ENCODE measurements around the gene PPARA. TPM values are rescaled to one million over a fixed set of nuclear protein-coding genes. Genes with fewer than 3 reads are reported as not detected.

PPARA gene
- total RNA-seq, 4 donors from 2014 or later, result 18.7 to 53.8 (median 32.0) TPM

DNA sequence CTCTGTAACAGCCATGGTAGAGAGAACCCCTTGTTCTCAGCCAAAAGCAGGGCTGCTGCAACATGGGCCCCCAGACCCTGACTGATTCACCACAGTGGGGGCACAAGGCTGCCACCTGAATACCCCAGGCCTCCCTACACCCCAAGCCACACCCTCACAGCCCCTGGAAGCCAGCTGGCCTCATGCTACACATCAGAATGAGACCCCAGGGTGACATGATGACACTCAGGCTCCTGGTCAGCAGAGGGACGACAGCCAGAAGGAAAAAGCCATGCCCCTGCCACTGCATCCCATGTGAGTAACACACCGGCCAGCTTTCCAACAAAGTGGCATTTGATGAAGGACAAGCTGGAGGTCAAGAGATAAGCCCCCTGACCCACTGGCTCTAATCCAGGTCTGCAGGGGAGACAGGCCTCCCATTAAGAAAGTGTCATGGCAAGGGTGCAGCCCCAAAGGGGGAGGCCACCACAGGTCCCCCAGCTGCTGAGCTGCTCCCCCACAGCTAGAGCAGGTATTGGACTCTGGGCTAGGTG lies 97.2 kb downstream of the PPARA start:
- whole genome bisulfite sequencing, result 100% methylated on average over 1 of the region's 2 CpGs
- TF ChIP-seq CTCF (IDR thresholded peaks at IDR 0.05) (no peak), EP300 (IDR thresholded peaks at IDR 0.05) (no peak), POLR2A (IDR thresholded peaks at IDR 0.05) (no peak), POLR2AphosphoS5 (IDR thresholded peaks at IDR 0.05) (no peak)
- peak in 1 of 2 donors; percentile 59 for DNase-seq (ENCODE audit: low spot score in 2 of 2)

DNA sequence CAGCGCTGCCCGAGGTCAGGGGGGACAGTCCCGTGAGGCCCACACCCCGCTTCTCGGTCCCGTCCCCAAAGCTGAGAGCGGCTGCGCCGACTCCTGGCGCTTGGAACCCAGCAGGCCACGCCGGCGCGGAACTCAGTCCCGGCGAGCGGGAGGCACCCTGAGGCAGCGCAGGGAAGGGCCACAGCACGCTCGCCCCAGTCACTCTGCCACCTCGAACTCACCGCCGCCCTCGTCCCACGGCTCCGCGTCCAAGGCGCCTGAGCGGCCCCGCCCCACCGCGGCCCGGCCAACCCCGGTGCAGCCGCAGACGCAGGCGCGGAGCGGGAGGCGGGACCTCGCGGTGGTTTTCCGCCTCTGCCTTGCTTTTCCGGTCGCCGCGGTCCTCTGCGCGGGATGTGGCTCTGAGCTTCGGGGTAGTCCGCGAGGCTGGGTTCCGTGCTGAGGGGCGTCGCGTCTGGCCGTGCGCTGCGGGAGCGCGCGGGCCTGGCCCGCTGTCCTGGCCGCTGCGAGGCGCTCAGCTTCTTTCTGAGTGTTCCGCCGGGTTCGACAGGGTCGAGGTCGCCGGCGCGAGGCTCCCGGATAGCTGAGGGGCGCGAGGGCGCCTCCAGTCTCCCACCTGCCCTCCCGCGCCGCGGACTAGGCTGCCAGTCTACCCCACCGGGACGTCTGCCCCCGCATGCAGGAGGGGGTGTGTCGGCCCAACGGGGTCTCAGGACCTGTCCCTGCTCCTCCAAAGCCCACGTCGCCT lies 99.9 kb downstream of the PPARA start, which contains the start of gene CDPF1:
CDPF1 (minus strand) TSS at position 259 of the 748 bp plus-strand sequence. CDS start 2,009 bp downstream, outside the sequence.
- H3K9me3 ChIP-seq, result no peaks in the 10 kb centered on the region
- 2% methylated on average over 9 of the region's 89 CpGs for WGBS
- DNase-seq (ENCODE audit: low spot score in 2 of 2), result peak; percentile 92 to 93
- no peak for TF ChIP-seq EP300 (IDR thresholded peaks at IDR 0.05)
- peak in 2 of 3 donors; percentile 19 to 59 for TF ChIP-seq POLR2AphosphoS5 (IDR thresholded peaks at IDR 0.05)
- no peak for TF ChIP-seq CTCF (IDR thresholded peaks at IDR 0.05)
- H3K27me3 ChIP-seq, result no peaks in the 10 kb centered on the region
- H3K36me3 ChIP-seq, result no peaks in the 10 kb centered on the region
- H3K27ac ChIP-seq, result peak within 1 kb of the TSS; percentile 35
- H3K4me3 ChIP-seq, result peak within 1 kb of the TSS; percentile 64
- peaks cover 26% of the 10 kb centered on the region for H3K4me1 ChIP-seq

More for the DNA sequence above, 97.2 kb downstream of the PPARA start:
- Histone ChIP-seq H3K4me1 (peaks cover 26% of the 10 kb centered on the region), H3K4me3 (no peak overlapping the region), H3K9me3 (no peaks in the 10 kb centered on the region), H3K36me3 (peaks cover 17% of the 10 kb centered on the region), H3K27me3 (no peaks in the 10 kb centered on the region), H3K27ac (no peak overlapping the region)

DNA sequence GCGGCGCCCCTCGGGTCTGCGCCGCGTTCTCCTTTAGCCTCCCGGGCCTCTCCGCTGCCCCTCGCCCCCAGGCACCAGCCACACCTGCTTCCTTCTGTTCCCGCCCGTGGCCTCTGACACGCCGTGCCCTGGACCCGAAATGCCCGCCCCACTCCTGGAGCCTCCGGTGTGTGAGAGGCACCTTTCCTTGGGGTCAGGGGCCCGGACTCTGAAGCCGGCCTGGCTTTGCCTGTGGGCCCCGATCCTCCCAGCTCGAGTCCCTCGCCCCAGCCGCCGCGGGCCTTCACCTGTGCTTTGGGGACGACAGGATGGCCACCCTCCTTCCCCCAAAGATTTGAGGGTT lies 100.4 kb downstream of the PPARA start:
- peaks cover 26% of the 10 kb centered on the region for H3K4me1 ChIP-seq
- WGBS, result 5% methylated on average over 15 of the region's 25 CpGs
- no peaks in the 10 kb centered on the region for H3K9me3 ChIP-seq
- no peaks in the 10 kb centered on the region for H3K27me3 ChIP-seq
- H3K36me3 ChIP-seq, result no peaks in the 10 kb centered on the region
- no peak overlapping the region for H3K27ac ChIP-seq
- DNase-seq (ENCODE audit: low spot score in 2 of 2), result no peak
- no peak for TF ChIP-seq POLR2A (IDR thresholded peaks at IDR 0.05)
- no peak for TF ChIP-seq POLR2AphosphoS5 (IDR thresholded peaks at IDR 0.05)
- no peak for TF ChIP-seq CTCF (IDR thresholded peaks at IDR 0.05)
- no peak for TF ChIP-seq EP300 (IDR thresholded peaks at IDR 0.05)
- peak overlapping the region; percentile 64 for H3K4me3 ChIP-seq

DNA sequence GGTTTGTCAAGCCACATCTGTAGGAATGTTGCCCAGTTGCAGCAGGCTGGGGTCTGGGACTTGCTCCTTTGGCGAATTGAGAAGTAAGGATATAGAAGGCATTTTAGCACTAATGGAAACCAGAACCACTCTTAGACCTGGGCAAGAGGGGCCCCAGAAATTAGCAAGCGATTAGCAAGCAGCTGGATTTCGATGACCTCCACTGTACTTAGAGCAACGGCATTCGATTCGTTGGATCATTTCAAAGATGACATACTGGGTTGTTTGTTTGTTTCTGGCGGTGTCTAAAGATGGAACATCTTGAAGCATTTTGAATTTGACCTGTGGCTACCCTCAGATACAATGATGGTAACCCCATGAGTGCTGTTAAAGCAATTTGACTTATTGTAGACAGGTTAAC lies 100.9 kb downstream of the PPARA start:
- no peaks in the 10 kb centered on the region for H3K9me3 ChIP-seq
- H3K4me1 ChIP-seq, result peaks cover 26% of the 10 kb centered on the region
- H3K4me3 ChIP-seq, result peak overlapping the region; percentile 64
- no peak overlapping the region for H3K27ac ChIP-seq
- H3K27me3 ChIP-seq, result no peaks in the 10 kb centered on the region
- DNase-seq (ENCODE audit: low spot score in 2 of 2), result no peak
- no peak for TF ChIP-seq POLR2AphosphoS5 (IDR thresholded peaks at IDR 0.05)
- TF ChIP-seq POLR2A (IDR thresholded peaks at IDR 0.05), result no peak
- TF ChIP-seq CTCF (IDR thresholded peaks at IDR 0.05), result no peak
- TF ChIP-seq EP300 (IDR thresholded peaks at IDR 0.05), result no peak
- H3K36me3 ChIP-seq, result no peaks in the 10 kb centered on the region
- WGBS, result 68% methylated on average over 7 of the region's 7 CpGs

DNA sequence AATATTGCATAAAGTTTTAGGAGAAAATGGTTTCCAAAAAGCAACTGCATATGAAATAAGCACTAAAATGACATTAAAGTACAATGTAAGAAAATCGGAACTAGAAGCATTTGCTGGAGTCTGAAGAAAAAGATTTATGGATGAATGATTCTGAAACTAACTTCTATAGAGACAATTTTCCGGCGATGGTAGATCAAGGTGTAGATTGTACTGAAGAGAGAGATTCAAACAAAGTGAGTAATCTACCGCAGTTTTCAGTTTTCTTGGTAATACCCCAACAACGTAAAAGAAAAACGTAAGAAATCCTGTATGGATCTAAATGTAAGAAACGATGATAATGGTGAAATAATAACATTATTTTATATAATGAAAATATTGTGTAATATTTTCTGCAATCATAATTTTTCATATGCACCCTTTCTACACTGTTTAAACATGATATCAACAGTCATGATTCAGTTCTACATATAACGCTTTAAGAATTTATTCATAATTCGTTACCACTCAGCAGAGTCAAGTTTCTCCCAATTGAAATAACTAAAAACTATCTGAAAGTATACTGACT lies 101.6 kb downstream of the PPARA start:
- TF ChIP-seq EP300 (IDR thresholded peaks at IDR 0.05) (no peak), POLR2AphosphoS5 (IDR thresholded peaks at IDR 0.05) (no peak), POLR2A (IDR thresholded peaks at IDR 0.05) (no peak), CTCF (IDR thresholded peaks at IDR 0.05) (no peak)
- H3K4me3 ChIP-seq, result no peak overlapping the region
- H3K27ac ChIP-seq, result no peak overlapping the region
- no peaks in the 10 kb centered on the region for H3K27me3 ChIP-seq
- H3K36me3 ChIP-seq, result no peaks in the 10 kb centered on the region
- H3K9me3 ChIP-seq, result no peaks in the 10 kb centered on the region
- WGBS, result 88% methylated on average over 9 of the region's 9 CpGs
- peaks cover 26% of the 10 kb centered on the region for H3K4me1 ChIP-seq
- DNase-seq (ENCODE audit: low spot score in 2 of 2), result no peak
